ENCODE results near the gene KNTC1. TPM values are rescaled to one million over a fixed set of nuclear protein-coding genes. Genes with fewer than 3 reads are reported as not detected.

KNTC1 gene
- total and polyA plus RNA-seq, 2 of the 13 experiments (the other 11 are each of a cell fraction or from before 2014, with no cell fraction given), result 45.1 to 57.6 TPM

DNA sequence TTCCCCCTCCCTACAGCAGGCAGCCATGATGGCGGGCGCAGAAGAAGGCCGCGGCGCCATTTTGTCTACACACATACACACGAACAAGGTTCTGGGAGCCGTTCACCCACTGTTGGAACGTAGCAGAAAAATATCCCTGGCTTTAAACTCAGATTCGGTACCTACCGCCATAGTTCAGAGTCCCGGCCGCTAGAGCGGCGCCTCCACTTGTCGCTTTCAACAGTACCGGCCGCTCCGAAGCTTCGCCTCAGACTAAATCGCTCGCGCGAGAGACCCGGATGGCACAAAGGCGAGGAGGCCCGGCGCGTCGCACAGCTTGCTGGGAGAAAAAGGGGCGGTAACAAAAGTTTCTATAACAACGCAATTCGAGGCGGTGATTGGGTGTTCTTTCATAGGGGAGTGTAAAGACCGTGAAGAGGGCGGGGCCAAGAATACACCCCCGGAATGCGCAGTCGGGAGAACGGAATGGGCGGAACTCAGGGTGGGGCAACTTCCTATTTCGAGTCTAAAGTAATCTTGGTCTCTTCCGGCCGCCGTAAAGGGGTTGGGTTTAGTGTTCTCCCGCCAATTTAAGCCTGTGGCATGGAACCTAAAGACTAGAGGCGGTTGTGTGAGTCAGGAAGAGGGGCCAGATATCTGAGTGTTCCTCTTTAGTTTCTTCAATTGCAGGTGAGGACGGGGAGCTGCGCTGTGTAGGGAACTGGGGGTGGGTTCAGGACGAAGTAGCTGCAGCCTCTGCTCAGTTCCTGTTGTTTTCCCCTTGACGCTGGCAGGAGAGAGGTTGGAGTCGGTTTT is at the start of gene KNTC1, which contains the start of gene RSRC2 (continued):
- TF ChIP-seq, protein P1, sequence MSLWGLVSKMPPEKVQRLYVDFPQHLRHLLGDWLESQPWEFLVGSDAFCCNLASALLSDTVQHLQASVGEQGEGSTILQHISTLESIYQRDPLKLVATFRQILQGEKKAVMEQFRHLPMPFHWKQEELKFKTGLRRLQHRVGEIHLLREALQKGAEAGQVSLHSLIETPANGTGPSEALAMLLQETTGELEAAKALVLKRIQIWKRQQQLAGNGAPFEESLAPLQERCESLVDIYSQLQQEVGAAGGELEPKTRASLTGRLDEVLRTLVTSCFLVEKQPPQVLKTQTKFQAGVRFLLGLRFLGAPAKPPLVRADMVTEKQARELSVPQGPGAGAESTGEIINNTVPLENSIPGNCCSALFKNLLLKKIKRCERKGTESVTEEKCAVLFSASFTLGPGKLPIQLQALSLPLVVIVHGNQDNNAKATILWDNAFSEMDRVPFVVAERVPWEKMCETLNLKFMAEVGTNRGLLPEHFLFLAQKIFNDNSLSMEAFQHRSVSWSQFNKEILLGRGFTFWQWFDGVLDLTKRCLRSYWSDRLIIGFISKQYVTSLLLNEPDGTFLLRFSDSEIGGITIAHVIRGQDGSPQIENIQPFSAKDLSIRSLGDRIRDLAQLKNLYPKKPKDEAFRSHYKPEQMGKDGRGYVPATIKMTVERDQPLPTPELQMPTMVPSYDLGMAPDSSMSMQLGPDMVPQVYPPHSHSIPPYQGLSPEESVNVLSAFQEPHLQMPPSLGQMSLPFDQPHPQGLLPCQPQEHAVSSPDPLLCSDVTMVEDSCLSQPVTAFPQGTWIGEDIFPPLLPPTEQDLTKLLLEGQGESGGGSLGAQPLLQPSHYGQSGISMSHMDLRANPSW (CRISPR knock-in tag; IDR thresholded peaks at IDR 0.05; ENCODE audit: borderline replicate concordance), result peak; percentile 76; the same call in 1 of the 2 replicates
- TF ChIP-seq KDM2A (CRISPR knock-in tag; IDR thresholded peaks at IDR 0.05; ENCODE audit: borderline replicate concordance, low read depth), result peak; percentile 52
- peak; percentile 82; the same call in 1 of the 2 replicates for TF ChIP-seq TARDBP (CRISPR knock-in tag; IDR thresholded peaks at IDR 0.05)
- 0 out of 2 replicates have a peak, but pooled peaks have one; percentile 34 for TF ChIP-seq ZNF644 (CRISPR knock-in tag; IDR thresholded peaks at IDR 0.05; ENCODE audit: low read depth)
- TF ChIP-seq, protein P2, sequence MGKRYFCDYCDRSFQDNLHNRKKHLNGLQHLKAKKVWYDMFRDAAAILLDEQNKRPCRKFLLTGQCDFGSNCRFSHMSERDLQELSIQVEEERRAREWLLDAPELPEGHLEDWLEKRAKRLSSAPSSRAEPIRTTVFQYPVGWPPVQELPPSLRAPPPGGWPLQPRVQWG (CRISPR knock-in tag; IDR thresholded peaks at IDR 0.05; ENCODE audit: borderline replicate concordance, low read depth), result no peak
- TF ChIP-seq ZSCAN12 (CRISPR knock-in tag; IDR thresholded peaks at IDR 0.05), result peak; percentile 46; the same call in 1 of the 2 replicates
- no peak for TF ChIP-seq TOE1 (CRISPR knock-in tag; IDR thresholded peaks at IDR 0.05)
- 0 out of 2 replicates have a peak, but pooled peaks have one; percentile 19 for TF ChIP-seq SUZ12 (IDR thresholded peaks at IDR 0.05; ENCODE audit: low read depth, low read length)
- peak in 1 of 2 experiments; percentile 79; a peak in 1 of 4 replicates for TF ChIP-seq KLF16 (CRISPR knock-in tag; IDR thresholded peaks at IDR 0.05)
- TF ChIP-seq HNF4A (CRISPR knock-in tag; IDR thresholded peaks at IDR 0.05), result peak; percentile 27; the same call in 1 of the 2 replicates
- TF ChIP-seq ZSCAN30 (CRISPR knock-in tag; IDR thresholded peaks at IDR 0.05), result peak; percentile 74; the same call in 1 of the 2 replicates
- TF ChIP-seq RXRA (CRISPR knock-in tag; IDR thresholded peaks at IDR 0.05), result peak; percentile 37; the same call in 1 of the 2 replicates
- no peak for TF ChIP-seq ZNF510 (CRISPR knock-in tag; IDR thresholded peaks at IDR 0.05; ENCODE audit: low read depth)
- no peak for TF ChIP-seq ZNF251 (CRISPR knock-in tag; IDR thresholded peaks at IDR 0.05)
- TF ChIP-seq, protein P3, sequence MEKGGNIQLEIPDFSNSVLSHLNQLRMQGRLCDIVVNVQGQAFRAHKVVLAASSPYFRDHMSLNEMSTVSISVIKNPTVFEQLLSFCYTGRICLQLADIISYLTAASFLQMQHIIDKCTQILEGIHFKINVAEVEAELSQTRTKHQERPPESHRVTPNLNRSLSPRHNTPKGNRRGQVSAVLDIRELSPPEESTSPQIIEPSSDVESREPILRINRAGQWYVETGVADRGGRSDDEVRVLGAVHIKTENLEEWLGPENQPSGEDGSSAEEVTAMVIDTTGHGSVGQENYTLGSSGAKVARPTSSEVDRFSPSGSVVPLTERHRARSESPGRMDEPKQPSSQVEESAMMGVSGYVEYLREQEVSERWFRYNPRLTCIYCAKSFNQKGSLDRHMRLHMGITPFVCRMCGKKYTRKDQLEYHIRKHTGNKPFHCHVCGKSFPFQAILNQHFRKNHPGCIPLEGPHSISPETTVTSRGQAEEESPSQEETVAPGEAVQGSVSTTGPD (CRISPR knock-in tag; IDR thresholded peaks at IDR 0.05), result no peak
- no peak; the same call in 1 of the 2 replicates for TF ChIP-seq JDP2 (CRISPR knock-in tag; IDR thresholded peaks at IDR 0.05; ENCODE audit: borderline replicate concordance)
- TF ChIP-seq ZNF496 (CRISPR knock-in tag; IDR thresholded peaks at IDR 0.05; ENCODE audit: insufficient replicate concordance), result no peak
- peak; percentile 55; the same call in 1 of the 2 replicates for TF ChIP-seq ZNF335 (CRISPR knock-in tag; IDR thresholded peaks at IDR 0.05)
- TF ChIP-seq KDM5A (IDR thresholded peaks at IDR 0.05; ENCODE audit: borderline replicate concordance, low read length), result peak; percentile 85
- TF ChIP-seq ATF7-NPFF (CRISPR knock-in tag; IDR thresholded peaks at IDR 0.05; ENCODE audit: low read depth), result peak; percentile 28; the same call in 1 of the 2 replicates
- TF ChIP-seq, protein P4, sequence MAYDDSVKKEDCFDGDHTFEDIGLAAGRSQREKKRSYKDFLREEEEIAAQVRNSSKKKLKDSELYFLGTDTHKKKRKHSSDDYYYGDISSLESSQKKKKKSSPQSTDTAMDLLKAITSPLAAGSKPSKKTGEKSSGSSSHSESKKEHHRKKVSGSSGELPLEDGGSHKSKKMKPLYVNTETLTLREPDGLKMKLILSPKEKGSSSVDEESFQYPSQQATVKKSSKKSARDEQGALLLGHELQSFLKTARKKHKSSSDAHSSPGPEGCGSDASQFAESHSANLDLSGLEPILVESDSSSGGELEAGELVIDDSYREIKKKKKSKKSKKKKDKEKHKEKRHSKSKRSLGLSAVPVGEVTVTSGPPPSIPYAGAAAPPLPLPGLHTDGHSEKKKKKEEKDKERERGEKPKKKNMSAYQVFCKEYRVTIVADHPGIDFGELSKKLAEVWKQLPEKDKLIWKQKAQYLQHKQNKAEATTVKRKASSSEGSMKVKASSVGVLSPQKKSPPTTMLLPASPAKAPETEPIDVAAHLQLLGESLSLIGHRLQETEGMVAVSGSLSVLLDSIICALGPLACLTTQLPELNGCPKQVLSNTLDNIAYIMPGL (CRISPR knock-in tag; IDR thresholded peaks at IDR 0.05; ENCODE audit: borderline replicate concordance in 1 of 2, low read depth in 1 of 2), result peak in 1 of 2 experiments; percentile 64; a peak in 1 of 4 replicates

Measured in HepG2 (cell line).